Uterus (tissue), 2 donors: ENCODE data around the gene TUB.

ENCODE experiments used
- CTCF ChIP-seq, 4 experiments: fragments of 200-600 bp in 2 of 4; fragments of 450-650 bp in 2 of 4; sonication (generic) in 2 of 4; IDR thresholded peaks; one replicate each; pipeline ENCODE4 v1.5.1; 2016 to 2019; ENCODE audit warnings: antibody characterized with exemption in 4 of 4, mild to moderate bottlenecking in 2 of 4, moderate library complexity in 1 of 4
- POLR2A ChIP-seq, 2 donors: fragments of 450-650 bp; IDR thresholded peaks; one replicate each; pipeline ENCODE4 v1.6.1; 2016; ENCODE audit warnings: antibody characterized with exemption in 2 of 2, mild to moderate bottlenecking in 1 of 2, moderate library complexity in 1 of 2

DNA sequence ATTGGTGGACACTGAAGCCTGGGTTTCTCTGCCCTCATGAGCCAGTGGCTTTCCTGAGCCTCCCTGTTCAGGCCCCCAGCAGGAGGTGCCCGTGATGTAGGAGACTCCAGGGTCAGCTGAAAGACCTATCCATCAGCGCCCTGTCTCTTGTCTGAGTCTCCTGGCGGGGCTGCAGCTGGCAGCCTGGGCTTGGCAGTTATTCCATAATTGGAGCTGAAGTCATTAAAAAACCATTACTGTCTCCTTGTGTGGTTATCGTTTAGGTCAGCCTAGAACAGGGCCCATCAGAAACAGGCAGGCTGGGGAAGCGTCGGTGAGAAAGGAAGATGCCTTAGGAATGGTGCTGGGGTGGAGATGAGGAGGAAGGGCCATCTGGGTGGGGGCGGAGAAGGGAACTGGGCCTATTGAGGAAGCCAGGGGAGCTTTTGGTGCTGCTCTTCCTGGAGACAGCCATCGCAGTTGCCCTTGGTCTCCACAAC, 5.0 kb downstream of the TUB start:
- TF ChIP-seq POLR2A (IDR thresholded peaks at IDR 0.05) (no peak), CTCF (IDR thresholded peaks at IDR 0.05) (no peak)
